ENCODE results near the gene ULK2.

ULK2 gene

DNA sequence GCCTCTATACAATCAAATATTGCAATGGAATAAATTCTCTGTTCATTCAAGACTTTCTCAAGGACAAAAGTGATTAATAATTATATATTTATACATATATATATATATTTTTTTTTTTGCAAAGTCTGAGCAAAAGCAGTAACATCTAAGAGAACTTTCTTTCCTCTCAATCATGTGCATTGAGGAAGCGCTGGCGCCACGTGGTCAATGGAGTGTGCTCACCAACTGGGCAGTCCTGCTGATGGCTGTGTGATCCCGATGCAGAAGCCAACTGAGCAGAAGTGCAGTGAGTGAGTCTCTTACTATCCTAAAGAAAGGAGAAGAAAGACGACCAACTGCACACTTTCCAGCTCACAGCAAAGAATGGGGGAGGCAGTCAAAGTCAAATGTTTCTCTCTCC is 37.2 kb upstream of the ULK2 start:
- TF ChIP-seq POLR2AphosphoS5 (IDR thresholded peaks at IDR 0.05; ENCODE audit: low read depth, low read length) (no peak), TAF1 (IDR thresholded peaks at IDR 0.05; ENCODE audit: borderline replicate concordance, insufficient read depth, low read length) (no peak), FOXP2 (optimal IDR thresholded peaks at IDR 0.05; ENCODE audit: borderline replicate concordance, extremely low read depth, extremely low read length, insufficient read depth) (no peak), SIN3A (IDR thresholded peaks at IDR 0.05; ENCODE audit: borderline replicate concordance, insufficient read depth, low read length) (no peak)
- TF ChIP-seq, protein P1, sequence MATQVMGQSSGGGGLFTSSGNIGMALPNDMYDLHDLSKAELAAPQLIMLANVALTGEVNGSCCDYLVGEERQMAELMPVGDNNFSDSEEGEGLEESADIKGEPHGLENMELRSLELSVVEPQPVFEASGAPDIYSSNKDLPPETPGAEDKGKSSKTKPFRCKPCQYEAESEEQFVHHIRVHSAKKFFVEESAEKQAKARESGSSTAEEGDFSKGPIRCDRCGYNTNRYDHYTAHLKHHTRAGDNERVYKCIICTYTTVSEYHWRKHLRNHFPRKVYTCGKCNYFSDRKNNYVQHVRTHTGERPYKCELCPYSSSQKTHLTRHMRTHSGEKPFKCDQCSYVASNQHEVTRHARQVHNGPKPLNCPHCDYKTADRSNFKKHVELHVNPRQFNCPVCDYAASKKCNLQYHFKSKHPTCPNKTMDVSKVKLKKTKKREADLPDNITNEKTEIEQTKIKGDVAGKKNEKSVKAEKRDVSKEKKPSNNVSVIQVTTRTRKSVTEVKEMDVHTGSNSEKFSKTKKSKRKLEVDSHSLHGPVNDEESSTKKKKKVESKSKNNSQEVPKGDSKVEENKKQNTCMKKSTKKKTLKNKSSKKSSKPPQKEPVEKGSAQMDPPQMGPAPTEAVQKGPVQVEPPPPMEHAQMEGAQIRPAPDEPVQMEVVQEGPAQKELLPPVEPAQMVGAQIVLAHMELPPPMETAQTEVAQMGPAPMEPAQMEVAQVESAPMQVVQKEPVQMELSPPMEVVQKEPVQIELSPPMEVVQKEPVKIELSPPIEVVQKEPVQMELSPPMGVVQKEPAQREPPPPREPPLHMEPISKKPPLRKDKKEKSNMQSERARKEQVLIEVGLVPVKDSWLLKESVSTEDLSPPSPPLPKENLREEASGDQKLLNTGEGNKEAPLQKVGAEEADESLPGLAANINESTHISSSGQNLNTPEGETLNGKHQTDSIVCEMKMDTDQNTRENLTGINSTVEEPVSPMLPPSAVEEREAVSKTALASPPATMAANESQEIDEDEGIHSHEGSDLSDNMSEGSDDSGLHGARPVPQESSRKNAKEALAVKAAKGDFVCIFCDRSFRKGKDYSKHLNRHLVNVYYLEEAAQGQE (IDR thresholded peaks at IDR 0.05; ENCODE audit: insufficient read depth in 1 of 2, low read depth in 2 of 2, low read length in 2 of 2), result no peak

DNA sequence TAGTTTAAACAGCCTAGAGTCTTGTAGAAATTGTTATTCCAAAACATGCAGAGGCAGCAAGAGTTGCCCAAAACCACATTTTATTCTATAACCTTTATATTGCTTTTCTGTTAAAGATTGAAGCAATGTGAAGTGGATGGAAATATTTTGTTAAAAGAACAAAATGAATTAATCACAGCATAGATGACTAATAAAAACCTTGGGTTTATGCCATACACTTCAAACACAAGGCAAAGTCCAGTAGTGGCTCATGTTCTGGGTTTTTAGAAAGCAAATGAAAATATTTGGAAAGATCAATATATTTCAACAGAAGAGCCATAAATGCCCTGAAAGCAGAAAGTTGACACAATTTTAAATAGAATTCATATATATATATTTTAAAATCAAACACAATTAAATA is 36.7 kb upstream of the ULK2 start:
- TF ChIP-seq TAF1 (IDR thresholded peaks at IDR 0.05; ENCODE audit: borderline replicate concordance, insufficient read depth, low read length) (no peak), POLR2AphosphoS5 (IDR thresholded peaks at IDR 0.05; ENCODE audit: low read depth, low read length) (no peak), SIN3A (IDR thresholded peaks at IDR 0.05; ENCODE audit: borderline replicate concordance, insufficient read depth, low read length) (no peak), FOXP2 (optimal IDR thresholded peaks at IDR 0.05; ENCODE audit: borderline replicate concordance, extremely low read depth, extremely low read length, insufficient read depth) (no peak)
- TF ChIP-seq, protein P1 (IDR thresholded peaks at IDR 0.05; ENCODE audit: insufficient read depth in 1 of 2, low read depth in 2 of 2, low read length in 2 of 2), result no peak

DNA sequence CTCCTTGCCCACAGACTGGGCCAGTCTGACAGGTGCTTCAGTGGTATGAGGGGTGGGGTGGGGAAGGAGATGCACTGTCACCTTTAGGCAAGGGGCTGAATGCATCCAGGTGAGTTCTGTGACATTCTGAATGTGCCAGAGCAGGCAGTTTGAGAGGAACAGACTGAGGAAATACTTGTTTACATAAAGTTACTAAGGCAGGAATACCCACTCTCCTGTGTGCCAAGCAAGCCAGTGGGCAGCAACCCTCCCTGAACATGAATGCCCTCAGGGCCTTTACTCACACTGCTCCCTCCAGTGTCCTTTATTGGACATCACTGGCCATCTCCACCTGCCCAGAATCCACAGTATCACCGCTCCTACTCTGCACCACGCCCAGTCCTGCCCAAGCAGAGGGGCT is 33.1 kb upstream of the ULK2 start:
- no peak for TF ChIP-seq POLR2AphosphoS5 (IDR thresholded peaks at IDR 0.05; ENCODE audit: low read depth, low read length)
- no peak for TF ChIP-seq FOXP2 (optimal IDR thresholded peaks at IDR 0.05; ENCODE audit: borderline replicate concordance, extremely low read depth, extremely low read length, insufficient read depth)
- TF ChIP-seq TAF1 (IDR thresholded peaks at IDR 0.05; ENCODE audit: borderline replicate concordance, insufficient read depth, low read length), result no peak
- no peak for TF ChIP-seq SIN3A (IDR thresholded peaks at IDR 0.05; ENCODE audit: borderline replicate concordance, insufficient read depth, low read length)
- TF ChIP-seq, protein P1 (IDR thresholded peaks at IDR 0.05; ENCODE audit: insufficient read depth in 1 of 2, low read depth in 2 of 2, low read length in 2 of 2), result no peak

DNA sequence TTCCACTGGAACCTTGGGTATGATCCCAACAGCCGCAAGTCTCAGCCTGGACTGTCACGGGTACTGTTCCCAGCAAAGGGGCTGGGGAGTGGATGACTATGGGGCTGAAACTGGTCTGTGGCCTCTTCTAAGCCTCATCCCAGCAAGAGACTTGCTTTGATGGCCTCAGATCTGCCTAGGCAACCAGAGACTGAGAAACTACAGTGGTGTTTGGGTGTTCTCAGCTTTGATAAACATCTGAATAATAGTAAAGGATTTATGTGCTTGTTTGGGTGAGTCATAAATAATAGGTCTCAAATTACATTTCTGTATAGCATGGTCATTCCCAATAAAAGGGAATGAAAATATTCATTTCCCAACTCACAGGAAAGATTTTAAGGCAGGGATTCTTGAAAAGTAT is 30.2 kb upstream of the ULK2 start:
- TF ChIP-seq TAF1 (IDR thresholded peaks at IDR 0.05; ENCODE audit: borderline replicate concordance, insufficient read depth, low read length) (no peak), POLR2AphosphoS5 (IDR thresholded peaks at IDR 0.05; ENCODE audit: low read depth, low read length) (no peak), SIN3A (IDR thresholded peaks at IDR 0.05; ENCODE audit: borderline replicate concordance, insufficient read depth, low read length) (no peak), FOXP2 (optimal IDR thresholded peaks at IDR 0.05; ENCODE audit: borderline replicate concordance, extremely low read depth, extremely low read length, insufficient read depth) (no peak)
- TF ChIP-seq, protein P1 (IDR thresholded peaks at IDR 0.05; ENCODE audit: insufficient read depth in 1 of 2, low read depth in 2 of 2, low read length in 2 of 2), result no peak

Data from PFSK-1 (cell line).